Measurements from ENCODE around the gene RNF167.

DNA sequence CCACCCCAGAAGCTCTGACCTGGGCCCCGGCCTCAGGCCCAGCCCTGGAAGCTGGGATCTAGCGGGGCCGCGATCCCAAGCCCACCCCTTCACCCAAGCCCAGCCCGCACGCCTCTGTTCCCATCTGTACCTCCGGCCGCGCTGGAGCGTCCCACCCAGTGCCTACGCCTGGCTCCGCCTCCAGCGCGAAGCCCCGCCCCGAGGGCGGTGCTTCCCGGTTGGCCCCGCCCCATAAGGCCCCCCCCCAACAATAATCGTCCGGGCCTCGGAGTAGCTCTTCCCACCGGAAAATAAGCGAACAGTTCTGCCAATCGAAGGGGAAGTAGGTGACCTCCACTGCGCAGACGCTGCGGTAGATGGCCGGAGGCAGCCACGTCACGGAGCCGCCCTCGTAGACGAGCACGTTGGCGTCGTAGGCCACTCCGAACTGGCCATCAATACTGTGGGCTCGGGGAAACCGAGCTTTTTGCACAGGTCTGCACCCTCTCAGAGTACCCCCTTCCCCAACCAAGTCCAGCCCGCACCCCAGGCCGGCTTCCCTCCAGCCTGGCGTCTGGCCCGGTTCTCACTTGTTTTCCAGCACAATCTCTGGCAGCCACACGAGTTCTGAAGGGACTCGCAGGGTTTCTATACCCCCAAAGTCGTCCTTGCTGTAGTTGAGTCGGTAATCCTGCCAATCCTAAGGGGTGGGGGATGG lies 38.3 kb upstream of the RNF167 start:
- TF ChIP-seq POLR2A (IDR thresholded peaks at IDR 0.05; ENCODE audit: low read depth, low read length) (no peak), CTCF (conservative IDR thresholded peaks at IDR 0.05; ENCODE audit: low read depth, low read length) (no peak), MAFK (IDR thresholded peaks at IDR 0.05; ENCODE audit: low read depth, low read length) (no peak), CEBPB (IDR thresholded peaks at IDR 0.05; ENCODE audit: low read depth, low read length) (no peak), RCOR1 (IDR thresholded peaks at IDR 0.05; ENCODE audit: insufficient replicate concordance, low read length) (no peak), RFX5 (IDR thresholded peaks at IDR 0.05; ENCODE audit: low read depth, low read length) (no peak), BHLHE40 (IDR thresholded peaks at IDR 0.05; ENCODE audit: low read depth, low read length) (no peak), MAZ (IDR thresholded peaks at IDR 0.05; ENCODE audit: borderline replicate concordance, low read depth, low read length) (no peak), SMC3 (IDR thresholded peaks at IDR 0.05; ENCODE audit: low read depth, low read length) (no peak), RAD21 (IDR thresholded peaks at IDR 0.05; ENCODE audit: low read length) (no peak), USF2 (IDR thresholded peaks at IDR 0.05; ENCODE audit: low read depth, low read length) (no peak), NFE2L2 (IDR thresholded peaks at IDR 0.05; ENCODE audit: low read depth, low read length) (no peak)
- TF ChIP-seq, protein P1, sequence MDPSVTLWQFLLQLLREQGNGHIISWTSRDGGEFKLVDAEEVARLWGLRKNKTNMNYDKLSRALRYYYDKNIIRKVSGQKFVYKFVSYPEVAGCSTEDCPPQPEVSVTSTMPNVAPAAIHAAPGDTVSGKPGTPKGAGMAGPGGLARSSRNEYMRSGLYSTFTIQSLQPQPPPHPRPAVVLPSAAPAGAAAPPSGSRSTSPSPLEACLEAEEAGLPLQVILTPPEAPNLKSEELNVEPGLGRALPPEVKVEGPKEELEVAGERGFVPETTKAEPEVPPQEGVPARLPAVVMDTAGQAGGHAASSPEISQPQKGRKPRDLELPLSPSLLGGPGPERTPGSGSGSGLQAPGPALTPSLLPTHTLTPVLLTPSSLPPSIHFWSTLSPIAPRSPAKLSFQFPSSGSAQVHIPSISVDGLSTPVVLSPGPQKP (IDR thresholded peaks at IDR 0.05; ENCODE audit: borderline replicate concordance, low read depth, low read length) = no peak
